Sigmoid colon (tissue), 4 donors: ENCODE measurements around the gene CACNA2D3.

Experiments used
- CTCF ChIP-seq, 4 experiments: fragments of 450-650 bp in 3 of 4; fragments of 200-600 bp in 1 of 4; IDR thresholded peaks; one replicate each; pipeline ENCODE4 v1.5.1; 2016 to 2019; ENCODE audit warnings: antibody characterized with exemption in 4 of 4, mild to moderate bottlenecking in 3 of 4, moderate library complexity in 2 of 4
- POLR2A ChIP-seq, 2 donors: fragments of 450-650 bp; IDR thresholded peaks; one replicate each; pipeline ENCODE4 v1.6.1; 2016; ENCODE audit warnings: antibody characterized with exemption in 2 of 2, mild to moderate bottlenecking in 2 of 2, moderate library complexity in 2 of 2
- POLR2AphosphoS5 ChIP-seq, 4 donors: sonication (generic); formaldehyde crosslinking; IDR thresholded peaks; one replicate each; pipeline ENCODE4 v1.6.1; 2017; ENCODE audit warnings: antibody characterized with exemption in 4 of 4

- TF ChIP-seq CTCF (IDR thresholded peaks at IDR 0.05) = no peak
- no peak for TF ChIP-seq POLR2AphosphoS5 (IDR thresholded peaks at IDR 0.05)
- TF ChIP-seq POLR2A (IDR thresholded peaks at IDR 0.05) = no peak
Observed at GRCh38 chr3:54771050-54771449, 648.7 kb downstream of the CACNA2D3 start.
